Activated CD4-positive, alpha-beta T cell treated with anti-CD3 and anti-CD28 coated beads, Interleukin-2, amount 50 U/mL, for 1 hour (primary cell): ENCODE results near the gene ZFP36.
"Not testable (repeated sequence)": the region's sequence is repeated elsewhere in the genome, so short reads cannot be mapped to it uniquely, and the experiment has no call there.

Source experiments
- DNase-seq: peaks from one replicate; pipeline ENCODE4 v3.0.0-alpha.2; 2020

ZFP36 gene

GRCh38 chr19:39449116-39449797 lies 42.6 kb downstream of the ZFP36 start:
- DNase-seq: no peak

- DNase-seq: not testable (repeated sequence)
Observed at GRCh38 chr19:39451257-39451656, 44.6 kb downstream of the ZFP36 start.
